HG03558 (cell line): Measurements from ENCODE around the gene NOL6.
"Not testable (repeated sequence)": the region's sequence is repeated elsewhere in the genome, so short reads cannot be mapped to it uniquely, and the experiment has no call there.

Experiments used
- ATAC-seq: cut with Tn5 transposase; IDR thresholded peaks from one replicate; pipeline ENCODE4 v1.9.1; 2021; ENCODE audit warnings: moderate number of reproducible peaks; ENCODE audit not compliant: unreplicated experiment; ENCODE audit errors: extremely low read depth

The NOL6 gene

DNA sequence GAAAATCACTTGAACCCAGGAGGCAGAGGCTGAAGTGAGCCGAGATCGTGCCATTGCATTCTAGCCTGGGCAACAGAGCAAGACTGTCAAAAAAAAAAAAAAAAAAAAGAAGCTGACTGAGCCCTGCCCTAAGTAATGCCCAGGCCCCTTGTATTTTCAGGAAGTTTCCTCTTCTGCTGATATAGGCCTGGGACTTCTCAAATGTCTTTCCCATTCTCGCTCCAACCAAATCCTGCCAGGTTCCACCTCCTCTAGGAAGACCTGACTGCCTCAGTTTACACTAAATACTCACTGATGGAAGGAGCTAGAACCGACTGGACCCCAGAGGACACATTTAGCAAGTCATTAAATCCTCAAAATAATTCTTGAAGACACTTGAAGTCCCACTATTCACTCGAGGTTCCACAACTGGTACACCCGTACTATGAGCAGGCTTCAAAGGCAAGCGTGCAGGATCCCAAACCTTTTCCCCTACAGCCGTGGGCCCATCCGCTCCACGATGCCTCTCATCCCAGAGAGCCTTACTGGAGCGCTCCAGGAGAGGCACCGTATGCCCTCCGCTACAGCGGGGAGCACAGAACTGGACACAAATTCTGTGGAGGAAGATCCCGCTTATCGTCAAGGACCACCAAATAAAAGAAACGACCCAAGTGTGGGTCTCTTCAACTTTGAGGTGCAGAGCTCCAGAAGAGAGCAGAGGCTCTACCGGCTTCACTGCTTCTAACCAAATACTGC is 676 bp downstream of the NOL6 start:
- no peak for ATAC-seq

DNA sequence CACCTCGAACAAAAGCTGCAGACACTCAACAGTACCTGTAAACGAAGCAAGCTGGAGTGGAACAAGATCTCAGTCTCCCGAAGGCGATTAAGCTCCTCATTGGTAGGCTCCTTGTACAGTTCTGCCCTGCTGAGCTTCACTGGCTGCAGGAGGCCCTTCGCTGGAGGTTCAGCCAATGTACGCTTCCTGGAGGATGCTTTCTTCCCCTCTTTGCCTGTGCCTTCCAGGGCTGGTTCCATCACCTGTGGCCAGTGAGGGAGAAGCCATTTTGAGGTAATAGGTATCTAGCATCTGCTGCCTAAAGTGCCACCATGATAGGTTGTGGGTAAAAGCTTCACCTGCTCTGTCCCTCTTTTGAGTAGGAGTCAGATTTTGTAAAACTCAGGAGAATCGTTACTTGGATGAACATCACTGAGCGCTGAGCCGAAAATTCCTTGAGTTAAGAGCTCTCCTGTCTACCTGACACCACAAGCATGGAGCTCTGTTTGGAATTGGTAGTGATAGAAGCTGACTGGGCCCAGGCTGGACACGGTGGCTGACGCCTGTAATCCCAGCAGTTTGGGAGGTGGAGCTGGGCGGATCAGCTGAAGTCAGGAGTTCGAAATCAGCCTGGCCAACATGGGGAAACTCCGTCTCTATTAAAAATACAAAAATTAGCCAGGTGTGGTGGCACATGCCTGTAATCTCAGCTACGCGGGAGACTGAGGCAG is 1.4 kb downstream of the NOL6 start:
- ATAC-seq: no peak

DNA sequence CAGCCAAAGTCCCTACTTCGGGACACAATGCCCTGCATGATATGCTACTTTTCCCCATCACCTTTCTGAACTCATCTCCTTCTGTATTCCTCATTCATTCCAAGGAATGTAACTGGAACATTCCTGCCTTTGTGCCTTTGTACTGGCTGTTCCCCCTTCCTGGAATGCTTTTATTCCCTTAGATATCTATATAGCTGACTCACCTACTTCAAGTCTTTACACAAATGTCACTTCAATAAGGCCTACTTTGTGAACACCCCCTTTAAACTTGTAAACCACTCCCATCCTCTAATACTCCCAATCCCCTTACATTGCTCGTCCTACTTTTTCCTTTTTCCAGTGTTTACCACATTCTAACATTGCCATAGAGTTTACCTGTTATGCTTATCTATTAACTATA is 2.4 kb downstream of the NOL6 start:
- ATAC-seq: no peak

DNA sequence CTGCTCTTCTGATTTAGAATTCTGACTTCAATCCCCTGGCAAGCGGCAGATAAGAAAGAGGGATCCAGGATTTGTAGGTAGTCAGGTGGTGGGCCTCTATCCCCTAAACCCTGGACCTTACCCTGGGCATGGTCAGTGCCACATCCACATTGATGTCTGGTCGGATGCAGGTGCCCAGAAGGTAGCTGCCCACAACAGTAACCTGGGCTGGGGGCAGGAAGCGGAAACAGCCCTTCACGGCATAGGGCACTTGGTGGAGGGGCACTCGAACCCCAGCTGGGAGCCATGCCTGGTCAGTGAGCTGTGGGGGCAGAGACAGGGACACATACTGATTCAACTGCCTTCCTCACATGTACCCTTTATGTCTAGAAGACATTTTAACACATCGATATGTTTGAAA is 3.8 kb downstream of the NOL6 start:
- no peak for ATAC-seq

DNA sequence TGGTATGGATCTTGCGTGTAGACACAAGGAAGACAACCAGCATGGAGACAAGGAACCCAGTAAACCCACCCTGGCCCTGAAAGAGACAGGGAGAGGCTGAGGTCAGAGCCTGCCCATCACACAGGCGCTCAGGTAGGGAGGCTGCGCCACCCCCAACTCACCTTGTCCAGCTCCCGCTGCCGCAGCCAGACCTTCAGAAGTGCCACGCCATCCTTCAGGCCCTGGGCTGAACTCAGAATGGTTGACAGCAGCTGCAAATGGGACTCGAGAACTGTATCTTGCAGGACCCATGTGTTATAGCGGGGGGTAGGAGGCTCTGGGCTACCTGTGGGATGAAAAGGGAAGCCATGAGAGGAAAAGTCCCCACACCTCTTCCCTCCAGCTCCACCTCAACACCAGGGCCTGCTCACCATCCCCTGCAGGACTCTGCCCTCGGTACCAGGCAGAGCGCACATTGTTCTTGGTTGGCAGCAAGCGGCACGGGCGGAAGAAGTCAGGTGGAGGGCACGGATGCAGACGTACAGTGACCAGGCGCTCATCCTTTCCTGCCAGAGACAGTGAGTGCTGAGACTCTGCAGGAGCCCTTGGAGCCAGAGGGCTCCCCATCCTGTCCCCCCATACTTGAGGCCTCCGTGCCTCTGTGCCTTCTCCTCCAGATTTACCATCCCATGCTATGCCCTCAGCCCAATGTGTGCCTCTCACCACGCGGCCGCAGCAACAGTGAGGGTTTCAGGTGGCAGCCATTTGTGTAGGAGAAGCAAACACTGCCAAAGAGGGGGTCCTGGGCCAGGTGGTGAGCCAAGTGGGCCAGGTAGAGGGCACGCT is 4.7 kb downstream of the NOL6 start:
- ATAC-seq: no peak

DNA sequence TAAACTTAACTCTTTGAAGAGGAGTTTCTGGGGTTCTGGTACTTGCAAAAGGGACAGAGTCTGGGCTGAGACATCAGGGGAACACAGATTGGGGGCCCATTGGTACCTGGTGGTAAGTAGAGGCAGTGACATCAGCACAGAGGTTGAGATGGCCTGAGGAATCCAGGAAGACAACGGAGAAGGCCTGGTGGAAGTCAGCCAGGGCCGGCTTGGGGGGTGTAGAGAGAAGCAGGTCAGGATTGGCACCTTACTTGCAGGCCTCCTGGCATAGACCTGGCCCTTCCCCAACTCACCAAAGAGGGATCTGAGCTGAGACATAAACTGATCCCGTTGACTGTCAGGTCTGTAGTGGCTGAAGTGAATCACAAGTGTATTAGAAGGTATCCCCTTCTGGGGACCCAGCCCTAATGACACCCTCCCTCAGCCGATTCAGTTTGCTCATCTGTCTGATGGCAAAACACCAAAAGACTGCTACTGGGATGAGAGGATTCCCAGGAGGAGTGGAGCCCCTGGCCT is 5.5 kb downstream of the NOL6 start:
- ATAC-seq: no peak

DNA sequence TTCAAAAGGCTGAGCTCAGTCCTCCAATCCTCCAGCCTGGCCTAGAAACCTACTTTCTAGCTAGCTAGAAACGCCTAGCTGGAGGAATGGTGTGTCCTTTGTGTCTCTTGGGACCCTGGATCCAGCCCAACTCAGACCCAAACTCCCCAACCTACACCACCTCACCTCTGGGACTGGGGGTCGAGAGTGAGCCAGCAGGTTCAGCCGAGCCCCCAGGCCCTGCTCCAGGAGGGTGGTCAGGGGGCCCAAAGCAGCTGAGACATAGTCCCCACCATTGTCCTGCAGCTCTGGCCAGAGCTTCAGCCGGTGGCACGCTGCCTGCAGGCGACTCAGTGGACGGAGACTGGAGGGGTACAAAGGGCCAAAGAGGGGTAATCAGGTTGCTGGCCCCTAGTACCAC is 6.2 kb downstream of the NOL6 start:
- no peak for ATAC-seq

DNA sequence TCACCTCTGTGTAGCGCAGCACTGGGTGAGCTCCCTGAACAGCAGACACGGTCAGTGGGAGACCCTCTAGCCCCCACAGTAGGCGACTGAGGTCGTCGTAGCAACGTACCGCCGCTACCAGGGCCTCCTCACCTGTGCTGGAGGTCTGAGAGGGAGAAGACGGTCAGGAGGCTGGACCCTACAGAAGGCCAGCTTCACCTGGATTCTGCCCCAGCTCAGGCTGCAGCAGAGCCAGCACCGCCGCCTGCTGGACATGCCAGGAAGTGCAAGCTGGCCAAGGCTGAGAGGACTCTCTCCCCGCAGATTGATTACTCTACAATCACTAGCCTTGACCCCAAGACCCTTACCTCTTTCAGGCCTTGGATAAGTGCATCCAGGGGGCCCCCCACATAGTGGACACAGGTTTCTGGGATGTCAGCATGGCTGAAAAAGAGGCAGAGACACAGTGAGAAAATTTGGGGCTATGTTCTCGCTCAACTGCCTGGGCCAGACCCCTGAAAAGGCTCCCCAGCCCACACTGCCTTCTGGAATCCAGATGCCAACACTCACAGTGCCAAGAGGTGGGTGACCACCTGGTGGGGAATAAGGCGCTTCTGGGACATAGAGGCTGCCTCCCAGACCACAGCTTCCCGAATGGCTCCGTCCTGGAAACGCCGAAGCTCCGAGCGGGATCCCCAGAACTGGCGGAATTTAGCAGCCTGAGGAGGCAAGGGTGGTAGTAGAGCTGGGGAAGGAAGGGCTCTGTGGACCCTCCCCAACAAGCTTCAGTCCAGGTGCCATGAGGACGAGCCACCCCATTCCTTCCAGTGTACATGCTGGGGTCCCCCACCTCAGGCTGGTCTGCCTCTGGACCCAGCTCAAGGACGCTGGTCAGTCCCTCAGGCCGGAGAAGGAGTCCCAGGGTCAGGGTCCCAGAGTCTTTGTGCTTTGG is 6.9 kb downstream of the NOL6 start:
- ATAC-seq: no peak

DNA sequence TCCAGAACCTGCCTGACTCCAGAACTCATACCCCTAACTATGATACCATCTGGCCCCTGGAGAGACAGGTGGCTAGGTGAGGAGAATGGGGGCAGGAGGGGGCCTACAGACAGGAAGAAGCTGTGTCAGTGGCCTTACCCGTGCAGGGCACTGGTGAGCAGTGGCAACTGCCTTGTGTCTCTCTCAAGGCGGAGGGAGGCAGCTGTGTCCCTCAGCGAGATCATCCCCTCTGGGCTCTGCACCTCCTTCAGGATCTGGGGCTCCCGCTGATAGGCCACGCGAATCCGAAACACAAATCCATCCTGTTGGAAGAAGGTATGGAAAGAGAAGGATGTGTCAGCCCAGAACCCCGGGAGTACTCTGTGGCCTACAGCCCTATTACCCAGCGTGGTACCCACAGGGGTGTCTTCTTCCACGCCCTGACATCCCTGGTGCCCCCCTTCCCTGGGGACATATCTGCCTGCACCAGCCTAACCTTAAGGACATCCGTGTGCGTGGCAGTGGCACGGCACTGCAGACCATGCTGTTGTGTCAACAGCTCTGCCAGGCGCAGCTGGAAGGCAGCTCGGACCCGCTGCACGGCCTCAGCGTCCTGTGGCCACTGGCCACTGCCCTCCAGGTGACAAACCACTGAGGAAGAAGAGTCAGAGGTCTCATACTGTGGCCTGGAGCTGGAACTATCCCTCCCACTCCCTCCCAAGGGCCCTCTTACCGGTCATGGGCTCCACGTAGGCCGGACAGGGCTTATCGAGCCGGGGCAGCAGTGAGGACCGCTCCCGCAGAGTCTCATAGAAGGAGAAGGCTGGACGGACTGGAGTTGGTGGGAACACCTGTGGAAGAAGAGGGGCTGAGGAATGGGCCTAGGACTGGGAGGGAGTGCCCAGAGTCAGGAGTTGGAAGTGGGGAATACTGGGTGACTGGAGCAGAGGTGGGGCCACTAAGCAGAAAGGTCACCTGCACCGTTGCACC is 7.8 kb downstream of the NOL6 start:
- ATAC-seq: no peak

DNA sequence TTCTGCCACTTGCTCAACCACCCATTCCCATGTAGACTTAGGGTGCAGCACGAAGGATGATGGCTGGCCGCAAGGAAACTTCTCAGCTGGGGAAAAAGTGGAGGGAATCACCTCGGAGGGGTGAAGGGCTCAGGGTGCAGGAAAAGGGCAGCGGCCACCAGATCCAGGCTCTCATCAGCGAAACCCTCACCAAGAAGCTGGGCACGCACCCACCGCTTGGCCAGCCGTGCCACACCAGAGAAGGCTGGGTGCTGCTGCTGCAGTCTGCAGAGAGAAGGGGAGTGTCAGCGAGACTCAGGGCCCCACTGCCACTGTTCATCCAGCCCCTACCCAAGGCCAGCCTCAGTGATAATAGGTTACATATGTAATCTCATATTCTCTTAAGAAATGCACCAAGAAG is 8.6 kb downstream of the NOL6 start:
- ATAC-seq: no peak

DNA sequence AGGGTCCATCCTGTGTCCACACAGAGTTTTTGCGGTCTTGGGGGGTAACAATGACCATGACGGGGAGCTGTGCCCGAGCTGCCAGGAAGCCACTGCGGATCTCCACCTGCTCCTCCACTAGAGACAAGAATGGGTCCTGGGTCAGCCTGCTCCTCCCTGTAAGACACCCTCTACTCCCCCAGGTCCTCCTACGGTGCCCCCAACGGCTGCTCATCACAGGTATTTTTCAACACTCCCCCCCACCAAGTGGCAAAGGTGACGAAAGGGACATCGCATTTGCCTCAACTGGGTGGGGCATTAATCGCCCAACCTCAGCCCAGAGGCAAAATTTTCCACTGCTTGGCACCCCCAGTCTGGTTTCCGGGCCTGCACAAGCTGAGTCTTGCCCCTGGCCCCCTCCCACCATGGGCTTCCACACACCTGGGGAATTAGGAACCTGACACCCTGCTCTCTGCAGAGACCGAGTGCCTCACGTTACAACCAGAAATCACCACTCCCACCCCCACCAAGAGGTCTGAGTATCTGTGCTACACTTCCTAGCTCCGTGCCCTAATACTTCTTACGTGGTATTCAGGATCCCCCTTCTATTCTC is 9.6 kb downstream of the NOL6 start:
- ATAC-seq: no peak

DNA sequence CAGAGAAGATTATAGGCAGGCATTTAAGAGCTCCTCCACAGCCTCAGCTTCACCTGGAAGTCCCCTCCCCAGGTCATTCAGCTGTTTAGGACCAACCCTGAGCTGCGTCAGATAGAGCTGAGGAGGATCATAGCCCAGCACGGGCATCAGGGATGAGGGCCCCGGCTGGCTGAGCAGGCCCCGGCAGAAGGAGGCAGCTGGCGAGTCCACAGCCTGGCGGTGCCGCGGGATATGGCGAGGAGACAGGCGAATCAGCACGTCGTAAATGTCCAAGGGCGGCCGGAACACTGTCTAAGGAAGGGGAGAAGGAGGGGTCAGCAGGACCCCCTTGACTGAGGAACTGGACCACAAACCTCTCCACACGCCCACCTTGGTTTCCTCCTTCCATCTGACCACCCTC is 10.6 kb downstream of the NOL6 start:
- ATAC-seq: no peak

DNA sequence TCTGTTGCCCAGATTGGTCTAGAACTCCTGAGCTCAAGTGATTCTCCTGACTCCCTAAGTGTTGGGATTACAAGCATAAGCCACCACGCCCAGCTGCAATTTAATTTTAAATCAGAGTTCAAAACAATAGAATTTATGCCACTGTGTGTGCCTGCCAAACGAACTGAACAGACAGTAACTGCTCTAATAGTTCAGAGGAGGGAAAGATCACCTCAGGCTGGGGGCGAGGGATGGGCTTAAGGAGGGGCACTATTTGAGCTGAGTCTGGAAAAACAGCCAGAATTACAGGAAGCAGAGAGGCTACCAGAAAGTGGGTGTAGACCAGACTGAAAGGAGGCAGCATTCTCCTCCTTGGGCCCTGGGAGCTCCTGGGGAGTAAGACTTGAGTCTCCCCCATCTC is 12.2 kb downstream of the NOL6 start:
- no peak for ATAC-seq

DNA sequence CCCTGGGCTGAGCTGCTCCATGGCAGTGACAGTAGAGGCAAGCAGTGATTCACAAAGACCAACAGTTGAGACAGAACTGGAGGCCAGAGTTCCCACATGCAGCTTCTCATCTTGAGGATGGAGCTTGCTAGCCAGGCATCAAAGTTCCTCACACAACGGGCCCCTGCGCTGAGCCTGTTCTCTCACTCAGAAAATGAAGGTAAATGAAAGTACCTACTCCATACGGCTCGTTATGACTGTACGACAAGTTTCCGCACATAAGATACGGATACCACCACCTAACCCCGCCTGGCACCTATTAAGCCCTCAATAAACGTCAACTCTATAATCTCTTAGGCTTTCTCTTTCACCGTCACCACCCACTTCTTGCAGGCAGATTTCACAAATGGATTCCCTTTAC is 12.9 kb downstream of the NOL6 start:
- no peak for ATAC-seq

DNA sequence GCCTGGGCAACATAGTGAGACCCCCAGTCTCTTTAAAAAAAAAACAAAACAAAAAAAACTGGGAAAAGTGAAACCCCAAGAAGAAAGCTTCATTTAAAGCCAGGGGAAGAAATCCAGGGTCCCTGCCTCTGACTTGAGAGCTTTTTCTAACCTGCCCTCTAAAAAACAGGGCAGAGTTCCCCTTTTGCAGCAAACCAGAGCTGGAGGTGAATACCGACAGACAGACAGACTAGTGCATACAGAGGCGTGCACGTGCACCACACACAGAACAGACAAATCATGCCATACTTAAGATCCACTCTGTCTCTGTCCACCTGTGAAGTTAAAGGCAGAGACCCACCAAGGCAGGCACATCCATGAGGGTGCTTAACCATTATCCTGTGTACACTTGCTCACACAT is 14.6 kb downstream of the NOL6 start:
- no peak for ATAC-seq

DNA sequence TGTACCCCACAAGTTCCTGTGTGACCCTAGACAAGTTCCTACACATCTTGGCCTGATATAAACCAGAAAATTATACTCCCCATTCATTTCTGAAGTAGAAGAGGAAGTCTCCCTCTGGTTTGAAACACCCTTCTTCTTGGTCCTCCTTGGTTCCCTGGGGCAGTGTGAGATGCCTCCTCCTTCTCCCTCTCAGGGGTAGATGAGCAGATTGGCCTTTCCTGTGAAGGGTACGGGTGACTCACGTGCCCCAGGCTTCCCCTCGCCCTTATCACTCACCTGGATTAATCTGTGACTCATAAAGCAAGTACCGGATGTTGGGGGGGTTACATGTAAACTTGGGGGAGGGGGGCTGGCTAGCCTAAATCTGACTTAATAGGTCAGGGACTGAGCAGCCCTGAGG is 15.3 kb downstream of the NOL6 start:
- ATAC-seq: no peak

DNA sequence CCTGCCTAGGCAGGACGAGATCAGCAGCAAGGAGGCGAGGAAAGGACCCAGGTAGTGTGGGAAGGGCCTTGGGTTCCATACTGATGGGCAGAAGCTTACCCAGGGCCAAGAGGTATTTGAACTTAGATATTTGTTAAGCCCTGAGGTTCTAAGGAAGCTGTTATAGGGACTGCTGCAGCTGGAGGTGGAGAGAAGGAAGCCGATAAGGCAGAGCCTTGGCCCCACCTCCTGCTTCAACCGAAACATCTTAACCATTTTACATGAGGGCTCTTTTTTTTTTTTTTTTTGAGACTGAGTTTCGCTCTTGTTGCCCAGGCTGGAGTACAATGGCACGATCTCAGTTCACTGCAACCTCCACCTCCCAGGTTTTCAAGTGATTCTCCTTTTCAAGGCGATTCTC is 17.8 kb downstream of the NOL6 start:
- ATAC-seq: no peak

DNA sequence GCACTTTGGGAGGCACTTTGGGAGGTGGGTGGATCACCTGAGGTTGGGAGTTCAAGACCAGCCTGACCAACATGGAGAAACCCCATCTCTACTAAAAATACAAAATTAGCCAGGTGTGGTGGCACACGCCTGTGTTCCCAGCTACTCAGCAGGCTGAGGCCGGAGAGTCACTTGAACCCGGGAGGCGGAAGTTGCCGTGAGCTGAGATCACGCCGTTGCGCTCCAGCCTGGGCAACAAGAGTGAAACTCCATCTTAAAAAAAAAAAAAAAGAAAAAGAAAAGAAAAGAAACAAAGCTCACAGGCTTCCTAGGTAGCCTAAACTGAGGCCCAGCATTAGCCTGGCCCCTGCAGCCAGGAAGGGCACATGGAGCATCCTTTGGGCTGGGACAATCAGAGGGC is 18.3 kb downstream of the NOL6 start:
- not testable (repeated sequence) for ATAC-seq

DNA sequence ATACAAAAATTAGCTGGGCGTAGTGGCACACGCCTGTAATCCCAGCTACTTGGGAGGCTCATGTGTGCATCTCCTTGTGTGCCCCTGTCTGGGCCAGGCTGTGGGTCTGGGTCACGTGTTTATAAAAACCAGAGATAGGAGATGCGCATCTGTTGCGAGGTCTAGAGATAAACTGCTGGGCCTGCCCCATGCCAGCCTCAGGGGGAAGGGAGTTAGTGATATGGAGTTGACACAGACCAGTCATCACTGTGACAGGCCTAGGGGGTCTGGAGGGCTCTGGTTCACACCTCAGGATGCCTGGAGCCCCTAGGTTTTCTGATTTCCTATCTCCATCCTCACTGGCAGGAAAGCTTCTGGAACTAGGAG is 19.1 kb downstream of the NOL6 start:
- ATAC-seq: not testable (repeated sequence)
